Coronary artery (tissue), 2 donors: Measurements from ENCODE around the gene PEX14.

Experiments
- DNase-seq: peaks from one replicate; pipeline ENCODE4 v3.0.0-alpha.2; 2017; ENCODE audit warnings: low spot score
- H3K27ac ChIP-seq, 2 donors: fragments of 200-600 bp; sonication (generic); one replicate each; pipeline ENCODE4 v1.5.1; 2016 to 2019
- H3K4me3 ChIP-seq: fragments of 200-600 bp; sonication (generic); 2 replicates; pipeline ENCODE4 v1.5.1; 2016; ENCODE audit warnings: mild to moderate bottlenecking, moderate library complexity
- CTCF ChIP-seq: fragments of 200-600 bp; sonication (generic); IDR thresholded peaks from one replicate; pipeline ENCODE4 v1.5.1; 2019; ENCODE audit warnings: antibody characterized with exemption

The PEX14 gene

GRCh38 chr1:10537082-10537766, 62.5 kb downstream of the PEX14 start:
- TF ChIP-seq CTCF = no peak
- no peak overlapping the region for H3K27ac ChIP-seq
- no peak overlapping the region for H3K4me3 ChIP-seq
- no peak for DNase-seq

- no peak for TF ChIP-seq CTCF
- DNase-seq = no peak
- H3K27ac ChIP-seq = no peak overlapping the region
- no peak overlapping the region for H3K4me3 ChIP-seq
Observed at GRCh38 chr1:10538646-10539355, 64.1 kb downstream of the PEX14 start.

- no peak overlapping the region for H3K4me3 ChIP-seq
- H3K27ac ChIP-seq = peak overlapping the region in 1 of 2 donors; percentile 11
- DNase-seq = no peak
- TF ChIP-seq CTCF = no peak
Observed at GRCh38 chr1:10539411-10540043, 64.8 kb downstream of the PEX14 start.

- no peak for TF ChIP-seq CTCF
- DNase-seq = no peak
- Histone ChIP-seq H3K4me3 (no peak overlapping the region), H3K27ac (no peak overlapping the region)
Observed at GRCh38 chr1:10540277-10541005, 65.7 kb downstream of the PEX14 start.

GRCh38 chr1:10541286-10541685, 66.5 kb downstream of the PEX14 start:
- TF ChIP-seq CTCF = no peak
- no peak overlapping the region for H3K4me3 ChIP-seq
- H3K27ac ChIP-seq = no peak overlapping the region
- no peak for DNase-seq

GRCh38 chr1:10544239-10544638, 69.5 kb downstream of the PEX14 start:
- DNase-seq = no peak
- TF ChIP-seq CTCF = no peak
- Histone ChIP-seq H3K4me3 (no peak overlapping the region), H3K27ac (no peak overlapping the region)
